ENCODE measurements around the gene JAK2. TPM values are rescaled to one million over a fixed set of nuclear protein-coding genes. Genes with fewer than 3 reads are reported as not detected.
A peak's percentile ranks its signal among the peaks of the same experiment; 100 is the strongest.

Gene JAK2
- total RNA-seq, result 10 to 100 TPM; 17.0 to 24.4 (median 17.5) TPM
- long read RNA-seq, donor 1, full-length matches to known transcripts, result 2 of 10 reads
- long read RNA-seq, donor 1, partial matches to known transcripts, result 5 of 10 reads
- long read RNA-seq, donor 1, other reads (novel, unspliced or antisense), result 3 of 10 reads
- long read RNA-seq, donor 2, full-length matches to known transcripts, result 1 of 9 reads
- long read RNA-seq, donor 2, partial matches to known transcripts, result 3 of 9 reads
- long read RNA-seq, donor 2, other reads (novel, unspliced or antisense), result 5 of 9 reads

GRCh38 chr9:4984621-4985385 is at the start of gene JAK2:
Gene JAK2, plus strand, starts transcription at chr9:4985272. Its CDS starts 36,716 bp downstream, at chr9:5021988.
- Histone ChIP-seq H3K9me3 (no peaks in the 10 kb centered on the region), H3K4me3 (peak within 1 kb of the TSS; percentile 78), H3K4me1 (ENCODE audit: low read depth) (peaks cover 20% of the 10 kb centered on the region), H3K36me3 (ENCODE audit: low read depth) (no peaks in the 10 kb centered on the region)
- ATAC-seq (peak; percentile 92), DNase-seq (peak; percentile 90 to 95 (median 92))
- intact Hi-C loops (cut with DNase I, micrococcal nuclease), result loop anchor here (10.0 kb wide), 2 partner anchors 190 to 220 kb away; partner anchors contain the start of gene RCL1 (in 1 of the 2)
- TF ChIP-seq CTCF (IDR thresholded peaks at IDR 0.05), result no peak

DNA sequence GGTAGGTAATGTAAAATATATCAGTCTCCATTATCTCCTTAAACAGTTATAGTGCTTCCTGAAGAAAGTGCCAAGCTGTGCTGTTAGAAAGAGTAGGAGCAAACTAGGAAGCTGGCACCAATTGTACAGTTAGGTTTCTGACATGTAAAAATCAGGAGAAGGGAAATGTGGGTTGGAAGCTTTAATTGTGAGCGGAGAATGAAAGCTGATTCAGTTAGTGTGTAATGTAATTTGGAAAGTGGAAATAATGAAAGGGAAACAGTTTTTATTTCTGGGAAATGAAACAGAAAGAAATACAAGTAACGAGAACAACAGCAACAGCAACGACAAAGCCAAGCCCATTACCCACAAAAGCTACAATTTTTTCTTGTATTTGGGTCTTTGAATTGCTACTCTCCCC is 48.8 kb upstream of the JAK2 start:
- ATAC-seq, result no peak
- Histone ChIP-seq H3K4me3 (no peak overlapping the region), H3K36me3 (ENCODE audit: low read depth) (no peaks in the 10 kb centered on the region), H3K9me3 (no peaks in the 10 kb centered on the region), H3K4me1 (ENCODE audit: low read depth) (no peaks in the 10 kb centered on the region)
- DNase-seq, result no peak
- intact Hi-C loops (cut with DNase I, micrococcal nuclease), result no loop called here
- no peak for TF ChIP-seq CTCF (IDR thresholded peaks at IDR 0.05)

GRCh38 chr9:4936823-4937222 is 48.2 kb upstream of the JAK2 start:
- Histone ChIP-seq H3K4me1 (ENCODE audit: low read depth) (no peaks in the 10 kb centered on the region), H3K9me3 (no peaks in the 10 kb centered on the region), H3K4me3 (no peak overlapping the region), H3K36me3 (ENCODE audit: low read depth) (no peaks in the 10 kb centered on the region)
- intact Hi-C loops (cut with DNase I, micrococcal nuclease), result no loop called here
- no peak for TF ChIP-seq CTCF (IDR thresholded peaks at IDR 0.05)
- no peak for DNase-seq
- no peak for ATAC-seq

GRCh38 chr9:4937446-4937845 is 47.6 kb upstream of the JAK2 start:
- ATAC-seq (no peak), DNase-seq (no peak)
- Histone ChIP-seq H3K36me3 (ENCODE audit: low read depth) (no peaks in the 10 kb centered on the region), H3K4me1 (ENCODE audit: low read depth) (no peaks in the 10 kb centered on the region), H3K9me3 (no peaks in the 10 kb centered on the region), H3K4me3 (no peak overlapping the region)
- no peak for TF ChIP-seq CTCF (IDR thresholded peaks at IDR 0.05)
- intact Hi-C loops (cut with DNase I, micrococcal nuclease), result no loop called here

GRCh38 chr9:4938496-4938895 is 46.6 kb upstream of the JAK2 start:
- H3K9me3 ChIP-seq, result no peaks in the 10 kb centered on the region
- ATAC-seq, result no peak
- H3K36me3 ChIP-seq (ENCODE audit: low read depth), result no peaks in the 10 kb centered on the region
- no peaks in the 10 kb centered on the region for H3K4me1 ChIP-seq (ENCODE audit: low read depth)
- no peak for TF ChIP-seq CTCF (IDR thresholded peaks at IDR 0.05)
- intact Hi-C loops (cut with DNase I, micrococcal nuclease), result no loop called here
- H3K4me3 ChIP-seq, result no peak overlapping the region
- DNase-seq, result no peak
